Loucy (cell line): Measurements from ENCODE around the gene ZNF613.

Experiments
- EZH2phosphoT487 ChIP-seq: fragments of 200-600 bp; IDR thresholded peaks from 2 replicates; pipeline ENCODE4 v1.6.1; 2018; ENCODE audit warnings: antibody characterized with exemption, mild to moderate bottlenecking, moderate library complexity, borderline replicate concordance
- TF ChIP-seq, protein P1 (sequence below): fragments of 200-600 bp; sonication (generic); conservative IDR thresholded peaks from 2 replicates; pipeline ENCODE4 v1.5.1; 2014; ENCODE audit warnings: mild to moderate bottlenecking, antibody characterized with exemption, low read length

GRCh38 chr19:51976852-51977251 lies 49.6 kb downstream of the ZNF613 start:
- TF ChIP-seq, protein P1, sequence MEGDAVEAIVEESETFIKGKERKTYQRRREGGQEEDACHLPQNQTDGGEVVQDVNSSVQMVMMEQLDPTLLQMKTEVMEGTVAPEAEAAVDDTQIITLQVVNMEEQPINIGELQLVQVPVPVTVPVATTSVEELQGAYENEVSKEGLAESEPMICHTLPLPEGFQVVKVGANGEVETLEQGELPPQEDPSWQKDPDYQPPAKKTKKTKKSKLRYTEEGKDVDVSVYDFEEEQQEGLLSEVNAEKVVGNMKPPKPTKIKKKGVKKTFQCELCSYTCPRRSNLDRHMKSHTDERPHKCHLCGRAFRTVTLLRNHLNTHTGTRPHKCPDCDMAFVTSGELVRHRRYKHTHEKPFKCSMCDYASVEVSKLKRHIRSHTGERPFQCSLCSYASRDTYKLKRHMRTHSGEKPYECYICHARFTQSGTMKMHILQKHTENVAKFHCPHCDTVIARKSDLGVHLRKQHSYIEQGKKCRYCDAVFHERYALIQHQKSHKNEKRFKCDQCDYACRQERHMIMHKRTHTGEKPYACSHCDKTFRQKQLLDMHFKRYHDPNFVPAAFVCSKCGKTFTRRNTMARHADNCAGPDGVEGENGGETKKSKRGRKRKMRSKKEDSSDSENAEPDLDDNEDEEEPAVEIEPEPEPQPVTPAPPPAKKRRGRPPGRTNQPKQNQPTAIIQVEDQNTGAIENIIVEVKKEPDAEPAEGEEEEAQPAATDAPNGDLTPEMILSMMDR, result no peak
- TF ChIP-seq EZH2phosphoT487, result no peak
